HG02678 (cell line): ENCODE measurements around the gene CEP85L.
"Not testable (repeated sequence)": the region's sequence is repeated elsewhere in the genome, so short reads cannot be mapped to it uniquely, and the experiment has no call there.

Experiments used
- ATAC-seq: cut with Tn5 transposase; IDR thresholded peaks from one replicate; pipeline ENCODE4 v1.9.1; 2021; ENCODE audit warnings: mild to moderate bottlenecking, moderate library complexity; ENCODE audit not compliant: unreplicated experiment

The CEP85L gene

DNA sequence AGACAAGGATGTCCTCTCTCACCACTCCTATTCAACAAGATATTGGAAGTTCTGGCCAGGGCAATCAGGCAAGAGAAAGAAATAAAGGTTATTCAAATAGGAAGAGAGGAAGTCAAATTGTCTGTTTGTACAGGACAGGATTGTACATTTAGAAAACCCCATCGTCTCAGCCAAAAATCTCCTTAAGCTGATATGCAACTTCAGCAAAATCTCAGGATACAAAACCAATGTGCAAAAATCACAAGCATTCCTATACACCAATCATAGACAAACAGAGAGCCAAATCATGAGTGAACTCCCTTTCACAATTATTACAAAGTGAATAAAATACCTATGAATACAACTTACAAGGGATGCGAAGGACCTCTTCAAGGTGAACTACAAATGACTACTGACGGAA, 217.2 kb downstream of the CEP85L start:
- not testable (repeated sequence) for ATAC-seq

DNA sequence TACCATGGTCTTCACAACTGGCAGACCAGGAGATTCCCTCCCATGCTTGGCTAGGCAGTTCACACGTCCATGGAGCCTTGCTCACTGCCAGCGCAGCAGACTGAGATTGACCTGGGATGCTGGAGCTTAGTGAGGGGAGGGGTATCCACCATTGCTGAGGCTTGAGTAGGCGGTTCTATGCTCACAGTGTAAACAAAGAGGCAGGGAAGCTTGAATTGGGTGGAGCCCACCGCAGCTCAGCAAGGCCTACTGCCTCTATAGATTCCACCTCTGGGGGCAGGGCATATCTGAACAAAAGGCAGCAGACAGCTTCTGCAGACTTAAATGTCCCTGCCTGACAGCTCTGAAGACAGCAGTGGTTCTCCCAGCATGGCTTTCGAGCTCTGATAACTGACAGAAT, 230.1 kb downstream of the CEP85L start:
- not testable (repeated sequence) for ATAC-seq

DNA sequence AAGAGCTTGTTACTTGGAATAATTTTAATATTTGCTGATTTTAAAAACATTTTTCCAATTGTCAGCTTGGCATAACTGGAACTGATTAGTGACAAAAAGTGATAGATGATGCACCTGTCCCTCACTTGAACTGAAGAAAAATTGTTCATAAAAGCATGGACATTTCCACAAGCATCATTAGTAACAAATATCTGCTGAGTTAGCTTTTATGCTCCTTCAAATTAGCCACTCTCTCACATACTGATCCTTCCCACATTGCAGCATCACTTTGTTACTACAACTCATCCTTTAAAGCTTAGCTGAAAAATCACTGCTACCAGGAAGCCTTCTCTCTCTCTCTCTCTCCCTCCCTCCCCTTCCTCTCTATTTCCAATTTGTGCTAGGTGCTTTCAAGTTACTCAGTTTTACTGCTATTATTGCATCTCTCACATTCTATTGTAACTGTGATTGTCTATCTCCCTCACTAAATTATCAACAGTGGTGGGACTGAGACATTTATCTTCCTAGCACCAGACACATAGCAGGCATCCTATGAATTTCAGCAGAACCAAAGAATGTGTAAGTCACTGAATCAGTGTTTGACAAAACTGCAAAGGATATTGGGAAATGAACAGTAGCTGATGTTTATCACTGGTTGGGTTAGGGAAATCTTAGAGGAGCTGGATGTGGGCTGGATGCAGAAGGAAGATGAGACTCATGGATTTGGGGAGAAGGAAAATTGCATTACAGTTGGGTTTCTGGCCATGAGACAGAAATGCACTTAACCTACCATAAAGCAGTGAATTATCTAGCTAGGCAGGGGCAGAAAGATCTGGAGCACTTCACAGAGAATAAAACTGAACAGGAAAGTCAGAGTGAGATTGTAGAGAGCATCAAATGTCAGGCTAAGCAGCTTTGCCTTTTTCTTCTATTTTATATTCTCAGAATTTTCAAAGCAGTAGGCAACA, 231.7 kb downstream of the CEP85L start:
- ATAC-seq: no peak
